Endometrial microvascular endothelial cells (primary cell): Measurements from ENCODE around the gene CRACR2B. TPM values are rescaled to one million over a fixed set of nuclear protein-coding genes. Genes with fewer than 3 reads are reported as not detected.

Experiments
- in situ Hi-C: cut with HindIII; loops from 2 replicates; pipeline ENCODE4 v1.10.0; 2017; ENCODE audit warnings: low sequenced_read_pairs, low pct_unique_long_range_greater_than_20kb; ENCODE audit errors: inconsistent ontology term
- total RNA-seq: library from RNA; depleted of rRNA; stranded (reverse); fragments of >200 nt; gene quantifications from one replicate; pipeline ENCODE4 v1.2.3, GENCODE V29; 2015; ENCODE audit errors: inconsistent ontology term

Gene CRACR2B
- 6.6 TPM for total RNA-seq

GRCh38 chr11:827897-828192 is at the start of gene CRACR2B:
CRACR2B (plus strand) TSS chr11:827919; CDS start chr11:828608, 689 bp downstream.
- in situ Hi-C loops: no loop called here

GRCh38 chr11:778976-779954 is 48.5 kb upstream of the CRACR2B start:
- in situ Hi-C loops: no loop called here

GRCh38 chr11:779955-780532 is 47.7 kb upstream of the CRACR2B start:
- in situ Hi-C loops: no loop called here

GRCh38 chr11:782264-783174 is 45.2 kb upstream of the CRACR2B start:
- in situ Hi-C loops: no loop called here

GRCh38 chr11:783581-784015 is 44.1 kb upstream of the CRACR2B start:
- in situ Hi-C loops: no loop called here

GRCh38 chr11:786235-787083 is 41.3 kb upstream of the CRACR2B start:
- in situ Hi-C loops: no loop called here

GRCh38 chr11:787084-787675 is 40.5 kb upstream of the CRACR2B start:
- in situ Hi-C loops: no loop called here

GRCh38 chr11:788009-788640 is 39.6 kb upstream of the CRACR2B start:
- in situ Hi-C loops: no loop called here

GRCh38 chr11:788953-789940 is 38.5 kb upstream of the CRACR2B start:
- in situ Hi-C loops: no loop called here

GRCh38 chr11:789943-790342 is 37.8 kb upstream of the CRACR2B start, which contains the start of gene CEND1:
CEND1 (minus strand) TSS chr11:790090; CDS start chr11:788576, 1,514 bp downstream.
- in situ Hi-C loops: no loop called here

- in situ Hi-C loops: no loop called here
These were observed 36.8 kb upstream of the CRACR2B start for GRCh38 chr11:790721-791564.

- in situ Hi-C loops: no loop called here
These were observed 35.8 kb upstream of the CRACR2B start for GRCh38 chr11:791658-792534.

- in situ Hi-C loops: no loop called here
These were observed 35.2 kb upstream of the CRACR2B start for GRCh38 chr11:792535-792821.

GRCh38 chr11:792873-793272 is 34.8 kb upstream of the CRACR2B start:
- in situ Hi-C loops: no loop called here

- in situ Hi-C loops: no loop called here
These were observed 34.2 kb upstream of the CRACR2B start for GRCh38 chr11:793556-793955.
